ENCODE data around the gene ADAMTS14.

The ADAMTS14 gene

GRCh38 chr10:70726909-70727495, 54.7 kb downstream of the ADAMTS14 start:
- TF ChIP-seq CEBPB (IDR thresholded peaks at IDR 0.05), result no peak
- no peak for TF ChIP-seq RAD21 (IDR thresholded peaks at IDR 0.05; ENCODE audit: low read depth)
- TF ChIP-seq USF1 (IDR thresholded peaks at IDR 0.05), result no peak
- no peak for TF ChIP-seq ZBTB7A (IDR thresholded peaks at IDR 0.05; ENCODE audit: low read depth)
- no peak for TF ChIP-seq FOXM1 (IDR thresholded peaks at IDR 0.05; ENCODE audit: borderline replicate concordance, low read depth)
- no peak for TF ChIP-seq EP300 (IDR thresholded peaks at IDR 0.05; ENCODE audit: borderline replicate concordance)
- TF ChIP-seq REST (IDR thresholded peaks at IDR 0.05; ENCODE audit: low read depth), result no peak
- TF ChIP-seq TAF1 (IDR thresholded peaks at IDR 0.05; ENCODE audit: low read depth), result no peak
- no peak for TF ChIP-seq YY1 (IDR thresholded peaks at IDR 0.05; ENCODE audit: low read depth)
- no peak for TF ChIP-seq MAX (IDR thresholded peaks at IDR 0.05)
- TF ChIP-seq NFIC (IDR thresholded peaks at IDR 0.05), result no peak
- no peak for TF ChIP-seq EGR1 (IDR thresholded peaks at IDR 0.05)
- no peak for TF ChIP-seq CREB1 (IDR thresholded peaks at IDR 0.05; ENCODE audit: low read depth)
- no peak for TF ChIP-seq TCF12 (IDR thresholded peaks at IDR 0.05; ENCODE audit: low read depth)
- no peak for TF ChIP-seq TEAD4 (IDR thresholded peaks at IDR 0.05)

- no peak for TF ChIP-seq CEBPB (IDR thresholded peaks at IDR 0.05)
- TF ChIP-seq TEAD4 (IDR thresholded peaks at IDR 0.05), result no peak
- TF ChIP-seq FOXM1 (IDR thresholded peaks at IDR 0.05; ENCODE audit: borderline replicate concordance, low read depth), result no peak
- no peak for TF ChIP-seq TAF1 (IDR thresholded peaks at IDR 0.05; ENCODE audit: low read depth)
- no peak for TF ChIP-seq EGR1 (IDR thresholded peaks at IDR 0.05)
- TF ChIP-seq YY1 (IDR thresholded peaks at IDR 0.05; ENCODE audit: low read depth), result no peak
- no peak for TF ChIP-seq TCF12 (IDR thresholded peaks at IDR 0.05; ENCODE audit: low read depth)
- no peak for TF ChIP-seq MAX (IDR thresholded peaks at IDR 0.05)
- TF ChIP-seq ZBTB7A (IDR thresholded peaks at IDR 0.05; ENCODE audit: low read depth), result no peak
- TF ChIP-seq USF1 (IDR thresholded peaks at IDR 0.05), result no peak
- TF ChIP-seq NFIC (IDR thresholded peaks at IDR 0.05), result no peak
Measured at GRCh38 chr10:70728328-70728727, 56.0 kb downstream of the ADAMTS14 start.

GRCh38 chr10:70729763-70730357, 57.6 kb downstream of the ADAMTS14 start:
- peak; percentile 90 for TF ChIP-seq USF1 (IDR thresholded peaks at IDR 0.05)
- no peak for TF ChIP-seq TCF12 (IDR thresholded peaks at IDR 0.05; ENCODE audit: low read depth)
- no peak for TF ChIP-seq EGR1 (IDR thresholded peaks at IDR 0.05)
- TF ChIP-seq MAX (IDR thresholded peaks at IDR 0.05), result 0 out of 2 replicates have a peak, but pooled peaks have one; percentile 38
- TF ChIP-seq YY1 (IDR thresholded peaks at IDR 0.05; ENCODE audit: low read depth), result no peak
- TF ChIP-seq NFIC (IDR thresholded peaks at IDR 0.05), result peak; percentile 50; the same call in 1 of the 2 replicates
- no peak for TF ChIP-seq ZBTB7A (IDR thresholded peaks at IDR 0.05; ENCODE audit: low read depth)
- no peak for TF ChIP-seq FOXM1 (IDR thresholded peaks at IDR 0.05; ENCODE audit: borderline replicate concordance, low read depth)

- TF ChIP-seq FOXM1 (IDR thresholded peaks at IDR 0.05; ENCODE audit: borderline replicate concordance, low read depth) (no peak), EP300 (IDR thresholded peaks at IDR 0.05; ENCODE audit: borderline replicate concordance) (no peak), NFIC (IDR thresholded peaks at IDR 0.05) (no peak), CREB1 (IDR thresholded peaks at IDR 0.05; ENCODE audit: low read depth) (no peak), YY1 (IDR thresholded peaks at IDR 0.05; ENCODE audit: low read depth) (no peak), REST (IDR thresholded peaks at IDR 0.05; ENCODE audit: low read depth) (no peak), TEAD4 (IDR thresholded peaks at IDR 0.05) (no peak), EGR1 (IDR thresholded peaks at IDR 0.05) (no peak)
Measured at GRCh38 chr10:70730955-70731354, 58.6 kb downstream of the ADAMTS14 start.

- TF ChIP-seq CEBPB (IDR thresholded peaks at IDR 0.05) (no peak), EGR1 (IDR thresholded peaks at IDR 0.05) (no peak), USF1 (IDR thresholded peaks at IDR 0.05) (no peak), FOXM1 (IDR thresholded peaks at IDR 0.05; ENCODE audit: borderline replicate concordance, low read depth) (no peak), TEAD4 (IDR thresholded peaks at IDR 0.05) (no peak), RAD21 (IDR thresholded peaks at IDR 0.05; ENCODE audit: low read depth) (no peak), ZBTB7A (IDR thresholded peaks at IDR 0.05; ENCODE audit: low read depth) (no peak), REST (IDR thresholded peaks at IDR 0.05; ENCODE audit: low read depth) (no peak), CREB1 (IDR thresholded peaks at IDR 0.05; ENCODE audit: low read depth) (no peak), EP300 (IDR thresholded peaks at IDR 0.05; ENCODE audit: borderline replicate concordance) (no peak), YY1 (IDR thresholded peaks at IDR 0.05; ENCODE audit: low read depth) (no peak), NFIC (IDR thresholded peaks at IDR 0.05) (no peak), TCF12 (IDR thresholded peaks at IDR 0.05; ENCODE audit: low read depth) (no peak), MAX (IDR thresholded peaks at IDR 0.05) (no peak), TAF1 (IDR thresholded peaks at IDR 0.05; ENCODE audit: low read depth) (no peak)
Measured at GRCh38 chr10:70732569-70732968, 60.3 kb downstream of the ADAMTS14 start.

Measured in Ishikawa (cell line).